Measurements from ENCODE around the gene NQO1. TPM values are rescaled to one million over a fixed set of nuclear protein-coding genes. Genes with fewer than 3 reads are reported as not detected.

Gene NQO1
- total RNA-seq, 2 experiments from 2014 or later, result 0.25 to 0.80 TPM

- ATAC-seq (ENCODE audit: poor library complexity) (no peak), DNase-seq (no peak)
- TF ChIP-seq CTCF (IDR thresholded peaks at IDR 0.05), result no peak
- no peak overlapping the region for H3K27ac Mint-ChIP-seq
- no peaks in the 10 kb centered on the region for H3K27me3 Mint-ChIP-seq
- H3K4me3 Mint-ChIP-seq, result no peak overlapping the region
- H3K36me3 ChIP-seq (ENCODE audit: insufficient read depth, low read length), result no peaks in the 10 kb centered on the region
- no peaks in the 10 kb centered on the region for H3K9me3 ChIP-seq (ENCODE audit: control insufficient read depth in 1 of 2, insufficient read depth in 1 of 2, low read length in 2 of 2)
- no peak overlapping the region for H3K27ac ChIP-seq (ENCODE audit: low read depth in 1 of 2, low read length in 2 of 2)
- ChIA-PET CTCF (interaction anchor here (0.6 kb wide), 1 partner anchor 312 kb away, joined by 3 read pairs; no protein-coding TSS in a partner anchor), POLR2A (interaction anchor here (1.1 kb wide), 1 partner anchor 13 kb away, joined by 4 read pairs; the partner anchor contains the start of gene NOB1)
- no peak overlapping the region for H3K4me3 ChIP-seq (ENCODE audit: low read length)
- intact Hi-C loops (cut with DNase I, micrococcal nuclease), result no loop called here
- H3K4me1 Mint-ChIP-seq (ENCODE audit: low read depth), result peaks cover 59% of the 10 kb centered on the region
- H3K27me3 ChIP-seq (ENCODE audit: control insufficient read depth in 1 of 2, insufficient read depth in 2 of 2, low read length in 2 of 2), result no peaks in the 10 kb centered on the region
- peaks cover 21% of the 10 kb centered on the region for H3K36me3 Mint-ChIP-seq (ENCODE audit: low read depth)
- peaks cover 22% of the 10 kb centered on the region for H3K4me1 ChIP-seq (ENCODE audit: insufficient read depth, low read length)
- no peaks in the 10 kb centered on the region for H3K9me3 Mint-ChIP-seq
These were observed 41.3 kb upstream of the NQO1 start for GRCh38 chr16:69767459-69768229.

- Mint-ChIP-seq H3K9me3 (no peaks in the 10 kb centered on the region), H3K27me3 (no peaks in the 10 kb centered on the region), H3K4me3 (peak overlapping the region; percentile 86), H3K27ac (peak overlapping the region; percentile 98), H3K4me1 (ENCODE audit: low read depth) (peaks cover 41% of the 10 kb centered on the region), H3K36me3 (ENCODE audit: low read depth) (peaks cover 25% of the 10 kb centered on the region)
- ChIA-PET POLR2A (interaction anchor here (1.0 to 2.4 kb wide), 7 partner anchors 8 to 379 kb away, joined by 3 to 38 read pairs (median 3); partner anchors contain the start of genes CYB5B, NOB1 and NQO1), CTCF (interaction anchor here (3.6 kb wide), 1 partner anchor 9 kb away, joined by 17 read pairs; the partner anchor contains the start of gene NOB1)
- no peak overlapping the region for H3K4me3 ChIP-seq (ENCODE audit: low read length)
- H3K27ac ChIP-seq (ENCODE audit: low read depth in 1 of 2, low read length in 2 of 2), result no peak overlapping the region
- ATAC-seq (ENCODE audit: poor library complexity), result no peak
- H3K4me1 ChIP-seq (ENCODE audit: insufficient read depth, low read length), result peaks cover 20% of the 10 kb centered on the region
- no peaks in the 10 kb centered on the region for H3K36me3 ChIP-seq (ENCODE audit: insufficient read depth, low read length)
- H3K27me3 ChIP-seq (ENCODE audit: control insufficient read depth in 1 of 2, insufficient read depth in 2 of 2, low read length in 2 of 2), result no peaks in the 10 kb centered on the region
- no peak for DNase-seq
- intact Hi-C loops (cut with DNase I, micrococcal nuclease), result loop anchor here (2.0 to 5.0 kb wide), 3 partner anchors 196 to 453 kb away; partner anchors contain the start of genes NFAT5 (in 2 of the 2) and VPS4A (in 1 of the 2)
- H3K9me3 ChIP-seq (ENCODE audit: control insufficient read depth in 1 of 2, insufficient read depth in 1 of 2, low read length in 2 of 2), result no peaks in the 10 kb centered on the region
- TF ChIP-seq CTCF (IDR thresholded peaks at IDR 0.05), result no peak
These were observed 37.2 kb upstream of the NQO1 start for GRCh38 chr16:69763599-69763942.

- peak in 5 of 14 experiments; percentile 10 to 57 (median 50) for DNase-seq
- peaks cover 23% of the 10 kb centered on the region for H3K36me3 Mint-ChIP-seq (ENCODE audit: low read depth)
- H3K4me1 Mint-ChIP-seq (ENCODE audit: low read depth), result peaks cover 40% of the 10 kb centered on the region
These were observed 36.6 kb upstream of the NQO1 start for GRCh38 chr16:69762814-69763598.

More at GRCh38 chr16:69762814-69763598, 36.6 kb upstream of the NQO1 start:
- ATAC-seq (ENCODE audit: poor library complexity), result peak; percentile 63
- Histone ChIP-seq H3K27ac (ENCODE audit: low read depth in 1 of 2, low read length in 2 of 2) (peak overlapping the region; percentile 86 to 90), H3K4me1 (ENCODE audit: insufficient read depth, low read length) (peaks cover 20% of the 10 kb centered on the region), H3K4me3 (ENCODE audit: low read length) (peak overlapping the region; percentile 98), H3K27me3 (ENCODE audit: control insufficient read depth in 1 of 2, insufficient read depth in 2 of 2, low read length in 2 of 2) (no peaks in the 10 kb centered on the region), H3K9me3 (ENCODE audit: control insufficient read depth in 1 of 2, insufficient read depth in 1 of 2, low read length in 2 of 2) (no peaks in the 10 kb centered on the region), H3K36me3 (ENCODE audit: insufficient read depth, low read length) (no peaks in the 10 kb centered on the region)
- ChIA-PET CTCF (interaction anchor here (0.6 to 3.6 kb wide), 2 partner anchors 8 to 53 kb away, joined by 3 to 17 read pairs; partner anchors contain the start of gene NOB1), POLR2A (interaction anchor here (0.6 to 2.4 kb wide), 10 partner anchors 9 to 540 kb away, joined by 3 to 38 read pairs (median 4); partner anchors contain the start of genes AARS1, CYB5B, NOB1 and NQO1)
- no peaks in the 10 kb centered on the region for H3K27me3 Mint-ChIP-seq
- H3K27ac Mint-ChIP-seq, result peak overlapping the region; percentile 98
- no peaks in the 10 kb centered on the region for H3K9me3 Mint-ChIP-seq
- H3K4me3 Mint-ChIP-seq, result peak overlapping the region; percentile 86
- intact Hi-C loops (cut with DNase I, micrococcal nuclease), result loop anchor here (2.0 to 5.0 kb wide), 3 partner anchors 196 to 452 kb away; partner anchors contain the start of genes NFAT5 (in 2 of the 2) and VPS4A (in 1 of the 2)
- TF ChIP-seq CTCF (IDR thresholded peaks at IDR 0.05), result no peak
